Measurements from ENCODE around the gene MTHFD1L. TPM values are rescaled to one million over a fixed set of nuclear protein-coding genes. Genes with fewer than 3 reads are reported as not detected.
"Not testable (repeated sequence)": the region's sequence is repeated elsewhere in the genome, so short reads cannot be mapped to it uniquely, and the experiment has no call there.

Gene MTHFD1L
- total RNA-seq, 4 donors from 2014 or later: 3.0 to 9.4 (median 5.2) TPM

GRCh38 chr6:150844371-150844770 is 21.1 kb upstream of the MTHFD1L start:
- 95% methylated on average over 3 of the region's 3 CpGs for WGBS
- no peaks in the 10 kb centered on the region for H3K27me3 ChIP-seq
- H3K36me3 ChIP-seq: peaks cover 15% of the 10 kb centered on the region
- H3K27ac ChIP-seq: no peak overlapping the region
- TF ChIP-seq EP300 (IDR thresholded peaks at IDR 0.05): no peak
- H3K4me3 ChIP-seq: no peak overlapping the region
- H3K4me1 ChIP-seq: no peaks in the 10 kb centered on the region
- H3K9me3 ChIP-seq: no peaks in the 10 kb centered on the region
- DNase-seq (ENCODE audit: low spot score in 2 of 2): no peak

DNA sequence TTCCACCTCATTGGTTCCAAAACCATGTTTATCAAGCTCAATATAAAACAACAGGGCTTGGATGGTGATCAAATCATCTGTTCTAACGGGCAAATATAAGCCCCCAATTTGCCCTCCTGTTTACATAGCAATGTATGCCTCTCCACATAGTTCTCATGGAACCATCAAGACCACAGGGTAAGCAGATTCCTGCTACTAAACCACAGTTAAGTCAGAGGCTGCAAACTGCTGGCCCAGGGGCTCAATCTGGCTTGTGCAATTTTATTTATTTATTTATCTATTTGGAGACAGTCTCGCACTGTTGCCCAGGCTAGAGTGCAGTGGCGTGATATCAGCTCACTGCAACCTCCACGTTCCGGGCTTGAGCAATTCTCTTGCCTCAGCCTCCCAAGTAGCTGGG is 18.9 kb upstream of the MTHFD1L start:
- WGBS: 91% methylated on average over 5 of the region's 5 CpGs
- H3K9me3 ChIP-seq: no peaks in the 10 kb centered on the region
- H3K27ac ChIP-seq: no peak overlapping the region

GRCh38 chr6:150848400-150848799 is 17.1 kb upstream of the MTHFD1L start:
- H3K36me3 ChIP-seq: no peaks in the 10 kb centered on the region
- 70% methylated on average over 2 of the region's 2 CpGs for WGBS
- no peak overlapping the region for H3K27ac ChIP-seq
- no peak for TF ChIP-seq POLR2AphosphoS5 (IDR thresholded peaks at IDR 0.05)
- no peak for TF ChIP-seq EP300 (IDR thresholded peaks at IDR 0.05)
- no peak for TF ChIP-seq POLR2A (IDR thresholded peaks at IDR 0.05)
- TF ChIP-seq, protein P1, sequence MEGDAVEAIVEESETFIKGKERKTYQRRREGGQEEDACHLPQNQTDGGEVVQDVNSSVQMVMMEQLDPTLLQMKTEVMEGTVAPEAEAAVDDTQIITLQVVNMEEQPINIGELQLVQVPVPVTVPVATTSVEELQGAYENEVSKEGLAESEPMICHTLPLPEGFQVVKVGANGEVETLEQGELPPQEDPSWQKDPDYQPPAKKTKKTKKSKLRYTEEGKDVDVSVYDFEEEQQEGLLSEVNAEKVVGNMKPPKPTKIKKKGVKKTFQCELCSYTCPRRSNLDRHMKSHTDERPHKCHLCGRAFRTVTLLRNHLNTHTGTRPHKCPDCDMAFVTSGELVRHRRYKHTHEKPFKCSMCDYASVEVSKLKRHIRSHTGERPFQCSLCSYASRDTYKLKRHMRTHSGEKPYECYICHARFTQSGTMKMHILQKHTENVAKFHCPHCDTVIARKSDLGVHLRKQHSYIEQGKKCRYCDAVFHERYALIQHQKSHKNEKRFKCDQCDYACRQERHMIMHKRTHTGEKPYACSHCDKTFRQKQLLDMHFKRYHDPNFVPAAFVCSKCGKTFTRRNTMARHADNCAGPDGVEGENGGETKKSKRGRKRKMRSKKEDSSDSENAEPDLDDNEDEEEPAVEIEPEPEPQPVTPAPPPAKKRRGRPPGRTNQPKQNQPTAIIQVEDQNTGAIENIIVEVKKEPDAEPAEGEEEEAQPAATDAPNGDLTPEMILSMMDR (IDR thresholded peaks at IDR 0.05): no peak
- no peak overlapping the region for H3K4me3 ChIP-seq
- no peaks in the 10 kb centered on the region for H3K27me3 ChIP-seq
- DNase-seq (ENCODE audit: low spot score in 2 of 2): no peak
- H3K4me1 ChIP-seq: no peaks in the 10 kb centered on the region
- H3K9me3 ChIP-seq: no peaks in the 10 kb centered on the region

More for the DNA sequence above, 18.9 kb upstream of the MTHFD1L start:
- no peaks in the 10 kb centered on the region for H3K4me1 ChIP-seq
- no peak for DNase-seq (ENCODE audit: low spot score in 2 of 2)
- H3K36me3 ChIP-seq: no peaks in the 10 kb centered on the region
- H3K27me3 ChIP-seq: no peaks in the 10 kb centered on the region
- no peak for TF ChIP-seq EP300 (IDR thresholded peaks at IDR 0.05)
- TF ChIP-seq POLR2A (IDR thresholded peaks at IDR 0.05): no peak
- TF ChIP-seq, protein P1 (IDR thresholded peaks at IDR 0.05): no peak
- no peak for TF ChIP-seq POLR2AphosphoS5 (IDR thresholded peaks at IDR 0.05)
- no peak overlapping the region for H3K4me3 ChIP-seq

DNA sequence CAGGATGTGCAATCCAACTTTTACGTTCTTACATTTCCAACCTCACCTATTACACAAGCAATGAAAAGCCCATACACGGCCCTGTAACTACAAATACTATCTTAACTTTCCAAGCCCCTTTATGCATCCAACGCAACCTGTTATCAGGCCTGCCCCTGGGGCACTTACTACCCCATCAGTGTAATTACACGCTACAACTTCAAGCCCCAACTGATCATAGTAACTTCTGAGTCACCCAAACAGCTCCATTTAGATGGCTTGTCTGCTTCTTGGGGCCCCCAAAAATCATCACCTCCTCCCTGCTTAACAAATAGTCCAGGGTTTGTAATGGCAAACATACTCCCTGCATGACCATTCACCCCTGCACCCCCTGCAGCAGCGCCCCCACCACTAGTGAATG is 11.1 kb upstream of the MTHFD1L start:
- DNase-seq (ENCODE audit: low spot score in 2 of 2); H3K27ac ChIP-seq; H3K4me3 ChIP-seq; H3K9me3 ChIP-seq; H3K27me3 ChIP-seq; H3K36me3 ChIP-seq: not testable (repeated sequence)
- peaks cover 16% of the 10 kb centered on the region for H3K4me1 ChIP-seq
- WGBS: 74% methylated on average over 5 of the region's 5 CpGs

- not testable (repeated sequence) for H3K9me3 ChIP-seq; DNase-seq (ENCODE audit: low spot score in 2 of 2); H3K4me3 ChIP-seq; H3K27ac ChIP-seq; H3K36me3 ChIP-seq; H3K27me3 ChIP-seq
- H3K4me1 ChIP-seq: peaks cover 16% of the 10 kb centered on the region
- 78% methylated on average over 8 of the region's 8 CpGs for WGBS
Measured at GRCh38 chr6:150855171-150855570, 10.3 kb upstream of the MTHFD1L start.

- Histone ChIP-seq H3K4me1 (peaks cover 16% of the 10 kb centered on the region), H3K27me3 (no peaks in the 10 kb centered on the region), H3K27ac (peak overlapping the region; percentile 36), H3K4me3 (no peak overlapping the region), H3K36me3 (no peaks in the 10 kb centered on the region), H3K9me3 (no peaks in the 10 kb centered on the region)
- WGBS: 28% methylated on average over 7 of the region's 7 CpGs
- no peak for DNase-seq (ENCODE audit: low spot score in 2 of 2)
- no peak for TF ChIP-seq EP300 (IDR thresholded peaks at IDR 0.05)
- no peak for TF ChIP-seq POLR2AphosphoS5 (IDR thresholded peaks at IDR 0.05)
- TF ChIP-seq POLR2A (IDR thresholded peaks at IDR 0.05): no peak
- TF ChIP-seq, protein P1 (IDR thresholded peaks at IDR 0.05): no peak
Measured at GRCh38 chr6:150857062-150857944, 8.2 kb upstream of the MTHFD1L start.

- Histone ChIP-seq H3K4me3 (no peak overlapping the region), H3K9me3 (no peaks in the 10 kb centered on the region), H3K36me3 (no peaks in the 10 kb centered on the region), H3K4me1 (peaks cover 16% of the 10 kb centered on the region), H3K27ac (no peak overlapping the region), H3K27me3 (no peaks in the 10 kb centered on the region)
- WGBS: 75% methylated on average over 2 of the region's 2 CpGs
- DNase-seq (ENCODE audit: low spot score in 2 of 2): no peak
- TF ChIP-seq EP300 (IDR thresholded peaks at IDR 0.05) (no peak), POLR2AphosphoS5 (IDR thresholded peaks at IDR 0.05) (no peak), POLR2A (IDR thresholded peaks at IDR 0.05) (no peak)
- TF ChIP-seq, protein P1 (IDR thresholded peaks at IDR 0.05): no peak
Measured at GRCh38 chr6:150857945-150858308, 7.6 kb upstream of the MTHFD1L start.

GRCh38 chr6:150861448-150862168 is 3.9 kb upstream of the MTHFD1L start:
- not testable (repeated sequence) for H3K27me3 ChIP-seq; H3K9me3 ChIP-seq; H3K27ac ChIP-seq; H3K36me3 ChIP-seq; DNase-seq (ENCODE audit: low spot score in 2 of 2); H3K4me3 ChIP-seq
- 57% methylated on average over 8 of the region's 8 CpGs for WGBS
- peaks cover 32% of the 10 kb centered on the region for H3K4me1 ChIP-seq
